Right atrium auricular region (tissue), 2 donors: ENCODE data around the gene TK2. TPM values are rescaled to one million over a fixed set of nuclear protein-coding genes. Genes with fewer than 3 reads are reported as not detected.

ENCODE experiments used
- DNase-seq: peaks from one replicate; pipeline ENCODE4 v3.0.0-alpha.2; 2019; ENCODE audit warnings: low spot score
- H3K27ac ChIP-seq, 2 donors: fragments of 200-600 bp; sonication (generic); 1 replicate in 1 of 2; 2 replicates in 1 of 2; pipeline ENCODE4 v1.5.1; 2016 to 2019
- H3K27me3 ChIP-seq, 2 donors: fragments of 200-600 bp; sonication (generic); one replicate each; pipeline versions ENCODE4 v1.5.1 to v1.6.0; 2017 to 2019
- H3K36me3 ChIP-seq: fragments of 200-600 bp; sonication (generic); one replicate; pipeline ENCODE4 v1.5.1; 2016
- H3K4me1 ChIP-seq, 2 donors: fragments of 200-600 bp; sonication (generic); one replicate each; pipeline versions ENCODE4 v1.5.1 to v1.6.0; 2017 to 2019
- H3K4me3 ChIP-seq, 2 donors: fragments of 200-600 bp; sonication (generic); 1 replicate in 1 of 2; 2 replicates in 1 of 2; pipeline ENCODE4 v1.5.1; 2017 to 2019; ENCODE audit warnings: mild to moderate bottlenecking in 1 of 2, moderate library complexity in 1 of 2
- H3K9me3 ChIP-seq, 2 donors: fragments of 200-600 bp; sonication (generic); one replicate each; pipeline ENCODE4 v1.5.1; 2019
- CTCF ChIP-seq, 2 donors: fragments of 200-600 bp; sonication (generic); IDR thresholded peaks; one replicate each; pipeline ENCODE4 v1.5.1; 2019; ENCODE audit warnings: antibody characterized with exemption in 2 of 2
- total RNA-seq, 2 donors: library from RNA; depleted of rRNA; stranded (reverse); fragments of >200 nt; gene quantifications; one replicate each; pipeline ENCODE4 v1.1.0, GENCODE V29; 2016

The TK2 gene
- total RNA-seq, 2 donors from 2014 or later, result 20.7 to 24.5 TPM

DNA sequence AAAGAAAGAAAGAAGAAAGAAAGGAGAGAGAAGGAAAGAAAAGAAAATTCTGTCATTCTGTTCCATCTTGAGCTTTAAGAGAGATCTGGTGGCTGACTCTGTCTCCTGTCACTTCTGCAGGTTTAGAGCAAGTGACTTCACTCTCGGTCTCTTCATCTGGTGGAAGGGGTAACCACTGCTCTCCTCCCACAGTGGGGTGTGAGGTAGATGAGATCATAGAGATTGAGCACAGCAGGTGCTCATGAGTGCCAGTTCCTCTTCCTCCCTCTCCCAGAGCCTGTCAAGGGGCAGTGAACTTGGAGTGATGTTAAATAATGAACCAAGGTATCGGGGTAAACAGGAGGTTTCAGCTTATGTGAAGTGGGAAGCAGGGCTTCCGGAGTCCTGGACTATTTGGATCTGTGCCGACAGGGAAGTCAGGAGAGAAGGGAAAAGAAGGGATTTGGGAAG lies 75.1 kb downstream of the TK2 start:
- no peaks in the 10 kb centered on the region for H3K9me3 ChIP-seq
- H3K27me3 ChIP-seq, result no peaks in the 10 kb centered on the region
- H3K36me3 ChIP-seq, result no peaks in the 10 kb centered on the region
- H3K4me3 ChIP-seq, result no peak overlapping the region
- DNase-seq, result no peak
- no peak overlapping the region for H3K27ac ChIP-seq
- H3K4me1 ChIP-seq, result no peaks in the 10 kb centered on the region
- TF ChIP-seq CTCF (IDR thresholded peaks at IDR 0.05), result no peak

DNA sequence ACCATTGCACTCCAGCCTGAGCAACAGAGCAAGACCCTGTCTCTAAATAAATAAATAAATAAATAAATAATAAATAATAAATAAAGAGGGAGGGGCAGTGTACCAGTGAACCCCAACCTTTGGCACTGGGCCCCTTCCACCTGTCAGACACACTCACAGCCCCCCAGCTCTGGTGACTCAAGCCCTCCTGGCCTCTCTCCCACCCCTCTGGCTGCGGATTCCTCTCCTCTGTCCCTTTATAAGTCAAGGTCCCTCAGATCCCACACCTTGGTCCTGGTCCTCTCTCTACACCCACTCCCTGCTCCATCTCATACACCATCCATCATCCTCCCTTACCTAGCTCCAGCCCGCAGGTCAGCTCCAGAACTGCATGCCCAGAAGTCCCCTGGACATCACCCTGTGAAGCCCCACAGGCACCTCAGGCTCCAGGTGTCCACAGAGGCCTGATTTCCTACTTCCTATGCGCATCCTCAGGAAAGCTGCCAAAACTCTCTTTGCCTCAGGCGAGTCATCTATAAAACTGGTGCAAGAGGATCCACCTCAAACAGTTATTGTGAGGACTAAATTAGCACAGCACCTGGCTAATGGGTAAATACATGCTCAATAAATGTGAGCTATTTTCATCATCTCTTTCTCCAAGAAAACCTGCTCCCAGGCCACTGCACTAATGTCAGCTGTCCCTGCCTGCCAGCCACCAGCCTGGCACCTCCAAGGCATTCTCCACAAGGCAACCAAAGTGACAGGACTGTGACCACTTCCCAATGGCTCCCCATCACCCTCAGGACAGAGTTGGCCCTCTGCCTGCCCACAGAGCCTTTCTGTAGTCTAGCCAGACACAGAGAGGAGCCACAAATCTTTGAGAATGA lies 76.0 kb downstream of the TK2 start:
- Histone ChIP-seq H3K4me1 (no peaks in the 10 kb centered on the region), H3K27me3 (no peaks in the 10 kb centered on the region), H3K4me3 (no peak overlapping the region), H3K36me3 (no peaks in the 10 kb centered on the region), H3K27ac (no peak overlapping the region), H3K9me3 (no peaks in the 10 kb centered on the region)
- no peak for DNase-seq
- TF ChIP-seq CTCF (IDR thresholded peaks at IDR 0.05), result no peak

GRCh38 chr16:66473051-66473571 lies 76.8 kb downstream of the TK2 start:
- Histone ChIP-seq H3K9me3 (no peaks in the 10 kb centered on the region), H3K4me3 (no peak overlapping the region), H3K4me1 (no peaks in the 10 kb centered on the region), H3K27ac (no peak overlapping the region), H3K27me3 (no peaks in the 10 kb centered on the region), H3K36me3 (no peaks in the 10 kb centered on the region)
- no peak for DNase-seq
- no peak for TF ChIP-seq CTCF (IDR thresholded peaks at IDR 0.05)

GRCh38 chr16:66471716-66472393 lies 78.1 kb downstream of the TK2 start:
- Histone ChIP-seq H3K36me3 (no peaks in the 10 kb centered on the region), H3K27ac (no peak overlapping the region), H3K4me3 (no peak overlapping the region), H3K4me1 (no peaks in the 10 kb centered on the region), H3K9me3 (no peaks in the 10 kb centered on the region), H3K27me3 (no peaks in the 10 kb centered on the region)
- no peak for TF ChIP-seq CTCF (IDR thresholded peaks at IDR 0.05)
- DNase-seq, result no peak

- no peak for DNase-seq
These were observed 78.7 kb downstream of the TK2 start for GRCh38 chr16:66471264-66471663.

More at GRCh38 chr16:66471264-66471663, 78.7 kb downstream of the TK2 start:
- no peak overlapping the region for H3K4me3 ChIP-seq
- H3K27ac ChIP-seq, result no peak overlapping the region
- no peaks in the 10 kb centered on the region for H3K36me3 ChIP-seq
- peaks cover 0 to 4% of the 10 kb centered on the region in 2 donors for H3K9me3 ChIP-seq
- H3K27me3 ChIP-seq, result no peaks in the 10 kb centered on the region
- TF ChIP-seq CTCF (IDR thresholded peaks at IDR 0.05), result no peak
- H3K4me1 ChIP-seq, result no peaks in the 10 kb centered on the region
